Measurements from ENCODE around the gene MAGEA4.

MAGEA4 gene

GRCh38 chrX:151875270-151876026 lies 37.2 kb upstream of the MAGEA4 start (continued):
- no peak for TF ChIP-seq WT1 (tag by site-specific recombination; IDR thresholded peaks at IDR 0.05)

GRCh38 chrX:151878574-151878973 lies 34.1 kb upstream of the MAGEA4 start:
- CTCF ChIA-PET = no interaction called here
- H3K9me3 ChIP-seq (ENCODE audit: control insufficient read depth, insufficient read depth, low read depth, low read length) = peaks cover 2% of the 10 kb centered on the region; the same call in 1 of the 2 replicates

GRCh38 chrX:151879856-151880255 lies 32.8 kb upstream of the MAGEA4 start:
- ChIA-PET CTCF (interaction anchor here (1.1 kb wide), 1 partner anchor 130 kb away, joined by 3 read pairs; no protein-coding TSS in a partner anchor), POLR2A (no interaction called here)
- no peak overlapping the region for H3K4me3 ChIP-seq (ENCODE audit: low read depth, low read length)
- TF ChIP-seq AEBP2 (tag by site-specific recombination; IDR thresholded peaks at IDR 0.05; ENCODE audit: borderline replicate concordance) (no peak), KLF7 (tag by site-specific recombination; IDR thresholded peaks at IDR 0.05; ENCODE audit: borderline replicate concordance) (no peak), ZNF843 (tag by site-specific recombination; IDR thresholded peaks at IDR 0.05) (no peak), SP7 (tag by site-specific recombination; IDR thresholded peaks at IDR 0.05) (no peak), ZNF311 (tag by site-specific recombination; IDR thresholded peaks at IDR 0.05; ENCODE audit: borderline replicate concordance) (no peak), GLI2 (tag by site-specific recombination; IDR thresholded peaks at IDR 0.05; ENCODE audit: borderline replicate concordance, low read depth) (no peak), ZNF544 (tag by site-specific recombination; IDR thresholded peaks at IDR 0.05) (no peak), OSR2 (tag by site-specific recombination; IDR thresholded peaks at IDR 0.05) (no peak), ZNF747 (tag by site-specific recombination; IDR thresholded peaks at IDR 0.05) (no peak), ZNF18 (tag by site-specific recombination; IDR thresholded peaks at IDR 0.05) (no peak), ZNF530 (tag by site-specific recombination; IDR thresholded peaks at IDR 0.05; ENCODE audit: low read depth) (no peak)
- no peaks in the 10 kb centered on the region for H3K36me3 ChIP-seq (ENCODE audit: control insufficient read depth in 2 of 2, insufficient read depth in 1 of 2, low read length in 2 of 2)
- H3K27ac ChIP-seq (ENCODE audit: extremely low read depth, low read depth, low read length) = no peak overlapping the region
- H3K9me3 ChIP-seq (ENCODE audit: control insufficient read depth, insufficient read depth, low read depth, low read length) = peaks cover 2% of the 10 kb centered on the region; the same call in 1 of the 2 replicates
- H3K4me1 ChIP-seq (ENCODE audit: control insufficient read depth, insufficient read depth, low read length) = no peaks in the 10 kb centered on the region

More at GRCh38 chrX:151878574-151878973, 34.1 kb upstream of the MAGEA4 start:
- H3K4me3 ChIP-seq (ENCODE audit: low read depth, low read length) = no peak overlapping the region
- H3K36me3 ChIP-seq (ENCODE audit: control insufficient read depth in 2 of 2, insufficient read depth in 1 of 2, low read length in 2 of 2) = no peaks in the 10 kb centered on the region
- TF ChIP-seq ZNF521 (tag by site-specific recombination; IDR thresholded peaks at IDR 0.05) (no peak), SCRT1 (tag by site-specific recombination; IDR thresholded peaks at IDR 0.05; ENCODE audit: borderline replicate concordance) (no peak), ZNF112 (tag by site-specific recombination; IDR thresholded peaks at IDR 0.05) (no peak), ZNF404 (tag by site-specific recombination; IDR thresholded peaks at IDR 0.05) (no peak), ZNF311 (tag by site-specific recombination; IDR thresholded peaks at IDR 0.05; ENCODE audit: borderline replicate concordance) (no peak)
- no peaks in the 10 kb centered on the region for H3K4me1 ChIP-seq (ENCODE audit: control insufficient read depth, insufficient read depth, low read length)
- H3K27ac ChIP-seq (ENCODE audit: extremely low read depth, low read depth, low read length) = no peak overlapping the region
- POLR2A ChIA-PET = no interaction called here

GRCh38 chrX:151880895-151881294 lies 31.8 kb upstream of the MAGEA4 start:
- Histone ChIP-seq H3K36me3 (ENCODE audit: control insufficient read depth in 2 of 2, insufficient read depth in 1 of 2, low read length in 2 of 2) (no peaks in the 10 kb centered on the region), H3K9me3 (ENCODE audit: control insufficient read depth, insufficient read depth, low read depth, low read length) (peaks cover 2% of the 10 kb centered on the region; the same call in 1 of the 2 replicates), H3K4me1 (ENCODE audit: control insufficient read depth, insufficient read depth, low read length) (no peaks in the 10 kb centered on the region), H3K4me3 (ENCODE audit: low read depth, low read length) (no peak overlapping the region), H3K27ac (ENCODE audit: extremely low read depth, low read depth, low read length) (no peak overlapping the region)
- ChIA-PET POLR2A (no interaction called here), CTCF (interaction anchor here (0.5 to 1.1 kb wide), 2 partner anchors 13 to 131 kb away, joined by 3 to 4 read pairs; no protein-coding TSS in a partner anchor)
- no peak for TF ChIP-seq ZNF223 (tag by site-specific recombination; IDR thresholded peaks at IDR 0.05)
- no peak for TF ChIP-seq ZNF837 (tag by site-specific recombination; IDR thresholded peaks at IDR 0.05)
- TF ChIP-seq ZNF596 (tag by site-specific recombination; IDR thresholded peaks at IDR 0.05) = no peak
- no peak for TF ChIP-seq ZNF768 (tag by site-specific recombination; IDR thresholded peaks at IDR 0.05)
- TF ChIP-seq REST (tag by site-specific recombination; IDR thresholded peaks at IDR 0.05) = no peak
- no peak for TF ChIP-seq ATF2 (tag by site-specific recombination; IDR thresholded peaks at IDR 0.05; ENCODE audit: low read depth)
